Measurements from ENCODE around the gene GPD2.

GRCh38 chr2:156490466-156490840, 54.3 kb downstream of the GPD2 start:
- no peak for TF ChIP-seq CTCF (IDR thresholded peaks at IDR 0.05; ENCODE audit: low read length)
- TF ChIP-seq EZH2phosphoT487 (IDR thresholded peaks at IDR 0.05; ENCODE audit: low read length) = no peak

All from MM.1S (cell line).